Measurements from ENCODE around the gene COL18A1. TPM values are rescaled to one million over a fixed set of nuclear protein-coding genes. Genes with fewer than 3 reads are reported as not detected.

COL18A1 gene
- polyA plus RNA-seq, 3 donors: 0.80 to 4.1 (median 1.1) TPM

DNA sequence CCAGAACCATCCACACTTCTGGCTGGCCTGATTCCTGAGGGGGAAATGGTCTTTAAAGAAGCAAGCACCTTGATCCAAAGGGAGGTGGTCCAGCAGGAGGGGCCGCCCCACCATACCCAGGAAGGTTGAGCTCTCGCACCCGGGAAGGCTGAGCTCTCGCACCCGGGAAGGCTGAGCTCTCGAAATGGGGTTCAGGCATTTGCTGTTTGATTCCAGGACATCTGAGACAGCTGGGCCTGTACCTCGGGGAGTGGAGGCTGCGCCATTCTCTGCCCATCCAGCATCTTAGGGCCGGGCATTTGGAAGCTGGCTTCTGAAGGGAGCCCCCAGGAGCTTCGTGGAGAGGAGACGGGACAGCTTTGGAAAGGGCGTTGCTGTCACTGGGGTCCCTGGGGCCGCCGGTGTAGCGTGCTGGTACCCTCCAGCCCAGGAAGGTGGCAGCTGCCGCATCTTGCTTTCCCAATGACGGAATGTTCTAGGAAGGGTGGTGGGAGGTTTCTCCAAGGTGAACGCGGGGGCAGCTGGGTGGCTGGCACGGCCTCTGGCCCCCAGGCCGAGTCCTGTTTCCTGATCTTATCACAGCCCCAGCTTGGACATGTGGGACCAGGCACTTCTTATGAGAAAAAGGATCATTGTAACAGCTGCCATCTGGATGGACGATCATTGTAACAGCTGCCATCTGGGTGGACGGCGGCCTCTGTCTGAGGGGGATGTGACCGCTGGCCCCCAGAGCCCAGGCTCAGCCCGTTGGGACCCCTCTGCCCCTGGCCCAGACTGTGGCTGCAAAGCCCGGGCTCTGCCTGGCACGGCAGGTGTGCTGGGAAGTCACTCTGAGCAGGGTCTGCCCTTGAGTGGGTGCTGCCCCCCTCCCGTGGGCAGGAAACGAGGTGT is 61.6 kb downstream of the COL18A1 start:
- 93% methylated on average over 25 of the region's 30 CpGs for WGBS (ENCODE audit: insufficient coverage)

More for the DNA sequence above, 61.6 kb downstream of the COL18A1 start:
- Mint-ChIP-seq H3K36me3 (no peaks in the 10 kb centered on the region), H3K9me3 (peaks cover 0 to 17% (median 7%) of the 10 kb centered on the region in 7 donors), H3K27ac (no peak overlapping the region), H3K4me3 (no peak overlapping the region), H3K27me3 (ENCODE audit: low read depth in 3 of 3) (peaks cover 4 to 15% (median 14%) of the 10 kb centered on the region in 3 donors), H3K4me1 (no peaks in the 10 kb centered on the region)
- no peaks in the 10 kb centered on the region for H3K4me1 ChIP-seq (ENCODE audit: control insufficient read depth in 1 of 2, insufficient read depth in 2 of 2, low read length in 2 of 2)
- no peak for DNase-seq
- H3K4me3 ChIP-seq (replicated peaks in 1 of 3; ENCODE audit: low read depth in 2 of 3, low read length in 3 of 3): no peak overlapping the region
- no peak overlapping the region for H3K9ac ChIP-seq (ENCODE audit: insufficient read depth, low read length, poor library complexity, severe bottlenecking)
- H3K79me2 ChIP-seq (ENCODE audit: insufficient read depth, low read length): no peaks in the 10 kb centered on the region
- no peak for TF ChIP-seq CTCF (IDR thresholded peaks at IDR 0.05)
- H3K36me3 ChIP-seq (replicated peaks in 1 of 2; ENCODE audit: control insufficient read depth in 1 of 2, insufficient read depth in 2 of 2, low read length in 2 of 2): no peaks in the 10 kb centered on the region
- peaks cover 0 to 3% of the 10 kb centered on the region in 2 donors for H3K9me3 ChIP-seq (replicated peaks in 1 of 2; ENCODE audit: control insufficient read depth in 1 of 2, insufficient read depth in 1 of 2, low read length in 2 of 2)
- no peak overlapping the region for H3K4me2 ChIP-seq (replicated peaks; ENCODE audit: extremely low read depth, low read length, poor library complexity, severe bottlenecking)
- no peak overlapping the region for H2AFZ ChIP-seq (ENCODE audit: insufficient read depth, low read depth, low read length, poor library complexity, severe bottlenecking)
- H4K20me1 ChIP-seq (ENCODE audit: insufficient read depth, low read length): no peaks in the 10 kb centered on the region
- intact Hi-C loops (cut with micrococcal nuclease): no loop called here
- H3K27ac ChIP-seq (ENCODE audit: low read depth in 1 of 2, low read length in 2 of 2): no peak overlapping the region
- no peaks in the 10 kb centered on the region for H3K27me3 ChIP-seq (ENCODE audit: control insufficient read depth in 2 of 2, insufficient read depth in 2 of 2, low read length in 2 of 2)

Measured in CD14-positive monocyte (primary cell).